Measurements from ENCODE around the gene AP4S1.

AP4S1 gene

DNA sequence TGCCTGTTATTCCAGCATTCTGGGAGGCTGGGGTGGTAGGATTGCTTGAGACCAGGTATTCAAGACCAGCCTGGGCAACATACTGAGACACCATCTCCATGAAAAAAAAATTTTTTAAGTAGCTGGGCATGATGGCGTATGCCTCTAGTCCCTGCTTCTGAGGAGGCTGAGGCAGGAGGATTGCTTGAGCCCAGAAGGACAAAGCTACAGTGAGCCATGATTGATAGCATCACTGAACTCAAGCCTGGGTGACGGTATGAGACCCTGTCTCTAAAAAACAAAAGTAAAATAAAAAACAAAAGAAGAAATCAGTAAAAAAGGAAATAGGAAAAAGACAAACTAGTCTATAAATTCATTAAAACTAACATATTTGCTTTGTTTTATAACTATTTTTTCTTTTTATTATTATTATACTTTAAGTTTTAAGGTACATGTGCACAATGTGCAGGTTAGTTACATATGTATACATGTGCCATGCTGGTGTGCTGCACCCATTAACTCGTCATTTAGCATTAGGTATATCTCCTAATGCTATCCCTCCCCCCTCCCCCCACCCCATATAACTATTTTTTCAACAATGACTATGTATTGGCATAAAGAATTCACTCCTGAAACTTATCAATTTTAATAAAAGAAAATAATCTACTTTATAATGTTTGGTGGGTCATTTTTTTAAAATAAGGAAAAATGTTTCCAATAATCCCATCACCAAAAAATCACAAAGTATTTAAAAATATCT, 15.4 kb upstream of the AP4S1 start:
- Histone ChIP-seq H3K4me3 (ENCODE audit: low read depth in 1 of 2, low read length in 2 of 2) (no peak overlapping the region), H3K9me3 (ENCODE audit: control insufficient read depth in 1 of 2, low read length in 2 of 2) (no peaks in the 10 kb centered on the region), H3K27ac (ENCODE audit: low read length) (no peak overlapping the region), H3K36me3 (ENCODE audit: control insufficient read depth in 1 of 2, insufficient read depth in 2 of 2, low read length in 2 of 2) (peaks cover 0 to 5% of the 10 kb centered on the region in 2 donors), H3K27me3 (ENCODE audit: low read depth, low read length) (no peaks in the 10 kb centered on the region), H3K4me1 (ENCODE audit: control insufficient read depth in 1 of 2, insufficient read depth in 2 of 2, low read length in 2 of 2) (peaks cover 0 to 7% of the 10 kb centered on the region in 2 donors)

DNA sequence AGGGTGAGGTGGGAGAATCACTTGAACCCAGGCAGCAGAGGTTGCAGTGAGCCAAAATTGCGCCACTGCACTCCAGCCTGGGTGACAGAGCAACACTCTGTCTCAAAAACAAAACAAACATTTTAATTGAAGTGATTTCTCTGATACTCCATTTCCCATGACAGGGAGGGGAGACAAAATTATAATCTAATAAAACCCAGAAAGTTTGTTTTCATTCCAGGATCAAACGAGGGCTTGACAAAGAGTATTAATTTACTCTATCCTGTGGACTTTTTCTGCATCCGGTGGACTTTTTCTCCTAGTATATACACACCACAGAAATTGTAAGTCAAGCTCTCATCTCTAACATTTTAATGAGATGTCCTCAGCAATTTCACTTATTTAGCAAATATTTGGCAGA, 14.5 kb upstream of the AP4S1 start:
- Histone ChIP-seq H3K9me3 (ENCODE audit: control insufficient read depth in 1 of 2, low read length in 2 of 2) (no peaks in the 10 kb centered on the region), H3K27ac (ENCODE audit: low read length) (no peak overlapping the region), H3K4me1 (ENCODE audit: control insufficient read depth in 1 of 2, insufficient read depth in 2 of 2, low read length in 2 of 2) (peaks cover 0 to 12% of the 10 kb centered on the region in 2 donors), H3K27me3 (ENCODE audit: low read depth, low read length) (no peaks in the 10 kb centered on the region), H3K4me3 (ENCODE audit: low read depth in 1 of 2, low read length in 2 of 2) (no peak overlapping the region), H3K36me3 (ENCODE audit: control insufficient read depth in 1 of 2, insufficient read depth in 2 of 2, low read length in 2 of 2) (no peaks in the 10 kb centered on the region)

DNA sequence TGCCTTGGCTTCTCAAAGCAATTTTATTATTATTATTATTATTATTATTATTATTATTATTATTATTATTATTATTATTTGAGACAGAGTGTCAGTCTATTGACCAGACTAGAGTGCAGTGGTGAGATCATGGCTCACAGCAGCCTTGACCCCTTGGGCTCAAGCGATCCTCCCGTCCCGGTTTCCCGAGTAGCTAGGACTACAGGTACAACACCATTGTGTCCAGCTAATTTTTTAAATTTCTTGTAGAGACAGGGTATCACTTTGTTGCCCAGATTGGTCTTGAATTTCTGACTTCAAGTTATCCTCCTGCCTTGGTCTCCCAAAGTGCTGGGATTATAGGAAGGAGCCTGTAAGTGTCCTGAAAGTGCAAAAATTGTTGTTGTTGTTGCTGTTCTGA, 11.6 kb upstream of the AP4S1 start:
- Histone ChIP-seq H3K9me3 (ENCODE audit: control insufficient read depth in 1 of 2, low read length in 2 of 2) (no peaks in the 10 kb centered on the region), H3K27me3 (ENCODE audit: low read depth, low read length) (no peaks in the 10 kb centered on the region), H3K27ac (ENCODE audit: low read length) (no peak overlapping the region), H3K36me3 (ENCODE audit: control insufficient read depth in 1 of 2, insufficient read depth in 2 of 2, low read length in 2 of 2) (no peaks in the 10 kb centered on the region), H3K4me1 (ENCODE audit: control insufficient read depth in 1 of 2, insufficient read depth in 2 of 2, low read length in 2 of 2) (peaks cover 0 to 19% of the 10 kb centered on the region in 2 donors), H3K4me3 (ENCODE audit: low read depth in 1 of 2, low read length in 2 of 2) (no peak overlapping the region)

DNA sequence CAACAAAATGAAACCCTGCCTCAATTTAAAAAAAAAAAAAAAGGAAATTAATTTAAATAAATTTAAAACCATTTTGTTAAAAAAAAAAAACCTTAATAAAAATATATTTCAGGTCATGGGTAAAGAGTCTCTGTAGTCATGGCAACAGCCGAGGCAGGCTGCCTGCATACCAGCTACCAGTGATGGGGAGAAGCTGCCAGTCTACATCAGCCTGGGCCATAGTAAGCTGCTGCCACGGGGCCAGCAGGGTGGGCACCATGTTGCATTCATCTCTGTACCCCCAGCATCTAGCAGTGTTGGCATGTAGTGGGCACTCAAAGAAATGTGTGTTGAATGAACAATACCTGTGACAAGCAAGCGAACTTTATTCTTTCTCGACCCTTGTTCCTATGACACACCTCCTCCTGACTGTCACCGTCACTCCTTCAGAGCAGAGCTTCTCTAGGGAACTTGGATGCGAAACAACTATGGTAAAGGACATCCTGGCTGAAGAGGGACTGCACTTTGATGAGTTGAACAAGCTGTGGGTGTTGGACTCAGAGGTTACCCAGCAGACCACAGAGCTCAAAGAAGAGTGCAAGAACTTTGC, 7.3 kb upstream of the AP4S1 start:
- Histone ChIP-seq H3K27ac (ENCODE audit: low read length) (no peak overlapping the region), H3K4me1 (ENCODE audit: control insufficient read depth in 1 of 2, insufficient read depth in 2 of 2, low read length in 2 of 2) (peaks cover 0 to 32% of the 10 kb centered on the region in 2 donors), H3K36me3 (ENCODE audit: control insufficient read depth in 1 of 2, insufficient read depth in 2 of 2, low read length in 2 of 2) (no peaks in the 10 kb centered on the region), H3K4me3 (ENCODE audit: low read depth in 1 of 2, low read length in 2 of 2) (no peak overlapping the region), H3K9me3 (ENCODE audit: control insufficient read depth in 1 of 2, low read length in 2 of 2) (no peaks in the 10 kb centered on the region), H3K27me3 (ENCODE audit: low read depth, low read length) (no peaks in the 10 kb centered on the region)

DNA sequence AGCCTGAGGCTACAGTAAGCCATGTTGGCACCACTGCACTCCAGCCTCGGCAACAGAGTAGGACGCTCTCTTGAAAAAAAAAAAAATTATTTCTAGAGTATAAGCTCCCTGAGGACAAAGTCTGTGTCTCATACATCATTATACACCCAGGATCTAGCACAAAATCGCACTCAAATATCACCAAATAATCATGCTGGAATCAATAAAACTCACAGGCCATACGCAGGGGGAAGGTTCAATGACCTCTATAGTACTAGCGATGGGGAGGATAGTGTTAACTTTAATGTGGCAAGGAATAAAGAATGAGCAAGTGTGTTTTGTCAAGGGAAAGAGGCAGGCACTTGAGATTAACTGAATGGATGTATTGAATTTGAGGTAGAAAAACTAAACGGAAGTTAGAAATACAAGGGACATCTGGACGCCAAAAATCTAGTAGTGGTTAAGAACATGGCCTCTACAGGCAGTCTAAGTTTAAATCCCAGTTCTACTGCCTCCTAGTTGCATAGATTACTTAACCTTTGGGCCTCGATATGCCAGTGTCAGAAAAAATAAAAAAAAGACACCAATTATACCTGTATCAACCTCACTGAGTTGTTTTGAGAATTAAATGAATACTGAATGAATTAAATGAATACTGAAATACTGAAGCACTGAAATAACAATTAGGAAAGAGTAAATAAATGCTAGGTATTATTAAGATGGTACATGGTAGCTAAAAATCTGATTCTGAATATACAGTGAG, 4.4 kb upstream of the AP4S1 start:
- Histone ChIP-seq H3K4me1 (ENCODE audit: control insufficient read depth in 1 of 2, insufficient read depth in 2 of 2, low read length in 2 of 2) (peaks cover 8 to 38% of the 10 kb centered on the region in 2 donors), H3K36me3 (ENCODE audit: control insufficient read depth in 1 of 2, insufficient read depth in 2 of 2, low read length in 2 of 2) (peaks cover 0 to 4% of the 10 kb centered on the region in 2 donors), H3K9me3 (ENCODE audit: control insufficient read depth in 1 of 2, low read length in 2 of 2) (no peaks in the 10 kb centered on the region), H3K4me3 (ENCODE audit: low read depth in 1 of 2, low read length in 2 of 2) (no peak overlapping the region), H3K27me3 (ENCODE audit: low read depth, low read length) (no peaks in the 10 kb centered on the region), H3K27ac (ENCODE audit: low read length) (no peak overlapping the region)

DNA sequence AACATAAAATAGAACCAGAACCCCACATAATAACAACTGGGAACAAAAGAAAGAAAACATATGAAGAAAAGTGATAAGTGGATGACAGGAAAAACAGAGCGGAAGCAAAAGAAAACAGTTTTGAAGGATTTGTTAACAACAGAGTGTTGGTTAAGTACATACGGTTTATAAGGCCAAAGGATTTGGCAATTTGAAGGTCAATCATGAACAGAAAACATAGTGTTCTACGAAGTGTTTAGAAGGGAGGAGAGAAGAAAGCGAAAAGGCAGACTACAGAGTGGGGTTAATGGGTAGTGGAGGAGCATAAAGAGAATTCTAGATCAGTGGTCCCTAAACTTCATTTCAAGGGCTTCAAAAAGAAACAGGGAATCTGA, 3.9 kb upstream of the AP4S1 start:
- Histone ChIP-seq H3K9me3 (ENCODE audit: control insufficient read depth in 1 of 2, low read length in 2 of 2) (no peaks in the 10 kb centered on the region), H3K4me3 (ENCODE audit: low read depth in 1 of 2, low read length in 2 of 2) (no peak overlapping the region), H3K4me1 (ENCODE audit: control insufficient read depth in 1 of 2, insufficient read depth in 2 of 2, low read length in 2 of 2) (peaks cover 8 to 35% of the 10 kb centered on the region in 2 donors), H3K27me3 (ENCODE audit: low read depth, low read length) (no peaks in the 10 kb centered on the region), H3K27ac (ENCODE audit: low read length) (no peak overlapping the region), H3K36me3 (ENCODE audit: control insufficient read depth in 1 of 2, insufficient read depth in 2 of 2, low read length in 2 of 2) (peaks cover 0 to 7% of the 10 kb centered on the region in 2 donors)

DNA sequence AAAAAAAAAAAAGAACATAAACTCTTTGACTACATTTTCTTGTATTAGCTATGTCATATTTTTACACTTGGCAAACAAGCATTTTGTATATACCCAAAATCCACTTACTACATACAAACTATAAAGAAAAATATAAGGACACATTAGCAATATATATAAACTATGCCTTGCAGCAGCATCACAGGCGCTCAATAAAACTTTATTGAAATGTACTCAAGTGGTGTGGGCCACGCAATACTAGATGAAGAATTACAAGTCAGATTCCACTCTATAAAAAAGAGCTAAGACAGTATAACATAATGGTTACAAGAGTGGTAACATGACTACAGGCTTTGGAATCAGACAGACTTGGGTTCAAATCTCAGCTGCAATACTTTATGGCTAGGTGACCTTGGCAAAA, 3.1 kb upstream of the AP4S1 start:
- Histone ChIP-seq H3K36me3 (ENCODE audit: control insufficient read depth in 1 of 2, insufficient read depth in 2 of 2, low read length in 2 of 2) (peaks cover 0 to 10% of the 10 kb centered on the region in 2 donors), H3K27me3 (ENCODE audit: low read depth, low read length) (no peaks in the 10 kb centered on the region), H3K27ac (ENCODE audit: low read length) (no peak overlapping the region), H3K4me1 (ENCODE audit: control insufficient read depth in 1 of 2, insufficient read depth in 2 of 2, low read length in 2 of 2) (peaks cover 8 to 38% of the 10 kb centered on the region in 2 donors), H3K9me3 (ENCODE audit: control insufficient read depth in 1 of 2, low read length in 2 of 2) (no peaks in the 10 kb centered on the region), H3K4me3 (ENCODE audit: low read depth in 1 of 2, low read length in 2 of 2) (no peak overlapping the region)

DNA sequence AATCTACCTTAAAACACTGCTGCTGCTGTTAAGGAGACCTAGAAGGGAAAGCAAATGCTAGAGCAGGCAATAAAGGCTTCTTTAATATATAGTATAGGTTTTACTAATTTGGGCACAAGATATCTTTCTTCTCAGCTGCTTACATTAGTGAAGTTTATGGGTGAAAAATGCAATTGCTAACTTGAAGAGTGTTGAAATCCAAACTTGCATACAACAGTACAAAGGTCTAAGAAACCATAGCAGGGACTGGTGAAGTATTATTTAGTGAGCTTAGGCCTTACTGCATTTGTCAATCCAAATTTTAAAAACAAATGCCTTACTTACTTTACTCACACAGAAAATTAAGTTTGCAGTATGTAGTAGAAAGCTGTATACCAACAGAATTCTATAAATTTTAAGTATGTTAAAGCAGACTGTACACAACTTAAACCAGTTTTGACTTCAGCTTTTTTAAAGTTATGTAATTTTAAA, 1.4 kb upstream of the AP4S1 start:
- Histone ChIP-seq H3K4me3 (ENCODE audit: low read depth in 1 of 2, low read length in 2 of 2) (peak overlapping the region; percentile 89 to 97), H3K4me1 (ENCODE audit: control insufficient read depth in 1 of 2, insufficient read depth in 2 of 2, low read length in 2 of 2) (peaks cover 8 to 35% of the 10 kb centered on the region in 2 donors), H3K27ac (ENCODE audit: low read length) (peak overlapping the region; percentile 91), H3K27me3 (ENCODE audit: low read depth, low read length) (no peaks in the 10 kb centered on the region), H3K9me3 (ENCODE audit: control insufficient read depth in 1 of 2, low read length in 2 of 2) (no peaks in the 10 kb centered on the region), H3K36me3 (ENCODE audit: control insufficient read depth in 1 of 2, insufficient read depth in 2 of 2, low read length in 2 of 2) (peaks cover 0 to 10% of the 10 kb centered on the region in 2 donors)

DNA sequence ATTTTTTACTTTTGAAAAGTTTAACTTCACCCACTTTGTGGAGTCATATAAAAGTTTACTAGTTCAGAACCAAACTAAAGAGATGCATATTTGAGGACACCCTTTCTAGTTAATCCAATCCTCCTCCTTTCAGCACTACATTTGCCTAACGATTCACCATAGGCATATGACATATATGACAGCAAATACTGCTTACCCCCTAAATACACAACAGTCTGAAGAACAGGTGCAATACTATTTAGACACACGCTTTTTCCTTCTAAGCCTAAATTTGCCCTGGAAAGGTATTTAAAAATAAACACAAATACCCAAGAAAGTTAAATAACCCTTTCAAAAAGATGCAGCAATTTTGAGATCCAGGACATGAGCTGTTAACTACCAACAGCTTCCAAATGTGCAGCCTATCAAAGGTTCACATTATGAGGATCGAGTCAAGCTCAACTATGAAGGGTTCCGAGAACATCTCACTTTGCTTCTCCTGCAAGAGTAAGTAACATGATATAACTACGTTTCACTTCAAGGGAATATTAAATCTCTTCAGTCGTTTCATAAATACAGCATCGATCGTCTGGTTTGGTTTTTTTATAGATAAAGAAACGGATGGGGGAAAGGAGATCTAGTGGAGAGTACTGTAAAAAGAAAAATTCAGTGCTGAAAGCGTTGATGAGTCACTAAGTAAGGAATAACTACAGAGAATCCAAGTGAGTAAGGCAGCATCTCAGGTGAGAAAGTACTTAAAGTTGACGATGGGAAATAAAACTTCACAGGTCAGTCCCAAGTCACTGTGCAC, 677 bp upstream of the AP4S1 start:
- H3K27me3 ChIP-seq (ENCODE audit: low read depth, low read length), result no peaks in the 10 kb centered on the region
- peaks cover 8 to 35% of the 10 kb centered on the region in 2 donors for H3K4me1 ChIP-seq (ENCODE audit: control insufficient read depth in 1 of 2, insufficient read depth in 2 of 2, low read length in 2 of 2)

DNA sequence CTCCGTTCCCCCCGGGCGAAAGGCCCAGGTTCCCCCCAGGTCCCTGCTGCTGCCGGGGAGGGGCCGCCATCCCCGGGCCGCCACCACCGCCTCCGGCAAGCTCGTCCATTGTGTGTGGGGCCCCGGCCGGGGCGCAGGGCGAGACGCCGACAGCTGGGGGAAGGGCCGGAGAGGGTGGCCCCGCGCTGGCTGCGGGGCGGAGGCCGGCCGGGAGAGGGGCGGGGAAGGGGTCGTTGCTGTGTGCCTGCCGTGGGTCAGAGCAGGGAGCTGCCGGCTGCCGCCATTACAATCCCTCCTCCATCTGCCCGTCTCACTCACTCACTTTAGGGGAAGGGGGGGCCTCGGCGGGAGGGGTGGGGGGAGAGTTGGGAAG, 614 bp downstream of the AP4S1 start, which contains the start of gene STRN3:
Gene STRN3, minus strand, starts transcription at position 303 of the 373 bp plus-strand sequence. Its CDS starts 194 bp downstream, at position 109.
- H3K36me3 ChIP-seq (ENCODE audit: control insufficient read depth in 1 of 2, insufficient read depth in 2 of 2, low read length in 2 of 2), result peaks cover 0 to 10% of the 10 kb centered on the region in 2 donors

More for the DNA sequence above, 677 bp upstream of the AP4S1 start:
- Histone ChIP-seq H3K9me3 (ENCODE audit: control insufficient read depth in 1 of 2, low read length in 2 of 2) (no peaks in the 10 kb centered on the region), H3K4me3 (ENCODE audit: low read depth in 1 of 2, low read length in 2 of 2) (peak overlapping the region; percentile 89 to 97), H3K36me3 (ENCODE audit: control insufficient read depth in 1 of 2, insufficient read depth in 2 of 2, low read length in 2 of 2) (peaks cover 0 to 10% of the 10 kb centered on the region in 2 donors), H3K27ac (ENCODE audit: low read length) (peak overlapping the region; percentile 91)

More for the DNA sequence above, 614 bp downstream of the AP4S1 start, which contains the start of gene STRN3:
- Histone ChIP-seq H3K27ac (ENCODE audit: low read length) (peak within 1 kb of the TSS; percentile 94), H3K9me3 (ENCODE audit: control insufficient read depth in 1 of 2, low read length in 2 of 2) (no peaks in the 10 kb centered on the region), H3K27me3 (ENCODE audit: low read depth, low read length) (no peaks in the 10 kb centered on the region), H3K4me1 (ENCODE audit: control insufficient read depth in 1 of 2, insufficient read depth in 2 of 2, low read length in 2 of 2) (peaks cover 8 to 33% of the 10 kb centered on the region in 2 donors), H3K4me3 (ENCODE audit: low read depth in 1 of 2, low read length in 2 of 2) (peak within 1 kb of the TSS; percentile 89 to 97)

Data from muscle layer of duodenum (tissue), 2 donors.